Right renal pelvis (tissue), 4 donors: ENCODE measurements around the gene SLC36A4. TPM values are rescaled to one million over a fixed set of nuclear protein-coding genes. Genes with fewer than 3 reads are reported as not detected.
"Not testable (repeated sequence)": the region's sequence is repeated elsewhere in the genome, so short reads cannot be mapped to it uniquely, and the experiment has no call there.

Experiments
- DNase-seq, 4 donors: peaks; one replicate each; pipeline ENCODE4 v3.0.0-alpha.2; 2013; ENCODE audit warnings: low read depth in 4 of 4, low spot score in 3 of 4, missing footprints in 1 of 4
- polyA plus RNA-seq, 4 donors: library from polyadenylated mRNA; unstranded; fragments of 120-200 nt; gene quantifications; one replicate each; pipeline ENCODE4 v1.2.1, GENCODE V29; 2013; ENCODE audit not compliant: insufficient read length in 4 of 4

Gene SLC36A4
- polyA plus RNA-seq, 4 donors: 18.7 to 21.1 (median 20.8) TPM

DNA sequence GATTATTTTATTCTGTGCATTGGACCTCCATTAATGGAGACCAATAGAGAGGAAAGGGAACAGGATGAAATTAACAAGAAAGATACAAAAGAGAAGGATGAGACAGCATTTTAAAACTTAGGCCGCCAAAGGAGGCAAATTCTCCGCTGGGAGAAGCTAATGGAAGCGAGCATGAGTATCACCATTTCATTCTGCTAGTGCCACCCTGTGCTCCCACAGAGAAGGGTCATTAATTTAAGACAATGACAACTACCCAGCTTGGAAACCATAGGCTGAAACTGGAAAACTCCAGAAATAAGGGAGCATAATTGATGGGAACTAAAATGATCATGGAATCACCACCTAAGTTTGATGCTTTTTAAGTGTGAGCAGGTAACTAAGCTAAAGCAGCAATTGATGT is 69.2 kb downstream of the SLC36A4 start:
- no peak for DNase-seq

DNA sequence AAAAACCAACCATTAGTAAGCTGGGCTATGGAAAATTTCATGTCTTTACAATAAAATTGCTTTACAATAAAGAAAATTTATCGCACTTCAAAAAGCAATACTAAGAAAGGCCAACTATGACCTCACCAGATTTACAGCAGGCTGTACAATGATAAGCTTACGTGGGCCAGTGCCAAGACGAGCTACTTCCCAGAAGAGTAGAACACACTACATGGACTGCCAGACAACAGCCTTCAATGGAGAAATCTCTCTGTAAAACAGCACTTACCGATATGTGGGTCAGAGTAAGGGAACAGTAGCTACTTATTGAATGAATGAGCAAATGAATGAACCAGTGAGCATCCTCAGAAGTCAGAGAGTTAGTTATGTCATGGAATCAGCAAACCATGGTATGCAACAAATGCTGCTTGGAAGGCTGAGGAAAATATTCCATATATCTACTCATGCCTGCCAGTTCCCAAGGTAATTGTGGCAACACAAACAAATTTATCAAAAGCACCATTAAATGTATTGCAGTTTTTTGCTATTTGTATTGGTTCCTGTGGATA is 74.4 kb downstream of the SLC36A4 start:
- DNase-seq: no peak

DNA sequence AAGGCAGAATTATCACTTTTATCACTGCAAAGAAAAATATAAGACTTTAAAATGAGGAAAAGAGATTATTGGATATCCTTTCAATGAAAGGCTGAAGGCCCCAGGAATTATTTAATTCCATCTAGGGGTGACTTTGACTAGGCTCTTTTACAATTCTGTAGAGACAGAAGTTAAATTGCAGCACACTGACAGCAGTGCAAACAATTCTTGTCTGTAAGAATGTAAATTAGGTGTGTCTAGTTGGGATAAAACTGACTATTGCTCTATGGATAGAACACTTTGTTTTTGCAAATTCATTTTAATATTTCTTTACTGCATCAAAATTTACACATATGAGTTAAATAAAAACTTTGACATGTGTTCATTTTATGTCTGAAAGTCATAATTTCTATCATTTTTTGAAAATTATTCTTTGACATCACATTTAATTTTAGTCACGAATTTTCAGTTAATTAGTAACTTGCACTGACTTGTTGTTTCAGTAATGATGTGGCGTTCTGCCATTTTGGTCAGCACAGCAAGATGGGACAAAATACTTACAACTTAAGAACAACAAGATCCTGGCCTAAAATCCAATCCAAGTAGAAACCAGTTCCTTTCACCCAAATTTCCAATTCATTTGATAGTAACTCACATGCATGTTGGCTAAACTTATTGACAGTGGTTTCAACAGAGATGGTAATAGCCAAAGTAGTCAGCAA is 75.1 kb downstream of the SLC36A4 start:
- DNase-seq: no peak

DNA sequence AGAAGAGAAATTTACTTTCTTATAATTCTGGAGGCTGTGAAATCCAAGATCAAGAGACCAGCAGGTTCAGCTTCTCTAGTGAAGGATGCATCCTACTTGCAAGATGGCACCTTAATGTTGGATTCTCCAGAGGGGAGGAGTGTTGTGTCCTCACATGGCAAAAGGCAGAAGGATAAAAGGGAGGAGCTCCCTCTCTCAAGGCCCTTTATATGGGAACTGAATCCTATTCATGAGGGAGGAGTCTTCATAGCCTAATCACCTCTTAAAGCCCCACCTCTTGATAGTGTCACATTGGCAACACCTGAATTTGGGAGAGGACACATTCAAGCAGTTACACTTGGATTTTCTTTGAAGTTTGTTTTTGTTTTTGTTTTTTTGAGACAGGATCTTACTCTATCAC is 79.5 kb downstream of the SLC36A4 start:
- DNase-seq: no peak

- no peak for DNase-seq
Measured at GRCh38 chr11:93117565-93117964, 80.2 kb downstream of the SLC36A4 start.

DNA sequence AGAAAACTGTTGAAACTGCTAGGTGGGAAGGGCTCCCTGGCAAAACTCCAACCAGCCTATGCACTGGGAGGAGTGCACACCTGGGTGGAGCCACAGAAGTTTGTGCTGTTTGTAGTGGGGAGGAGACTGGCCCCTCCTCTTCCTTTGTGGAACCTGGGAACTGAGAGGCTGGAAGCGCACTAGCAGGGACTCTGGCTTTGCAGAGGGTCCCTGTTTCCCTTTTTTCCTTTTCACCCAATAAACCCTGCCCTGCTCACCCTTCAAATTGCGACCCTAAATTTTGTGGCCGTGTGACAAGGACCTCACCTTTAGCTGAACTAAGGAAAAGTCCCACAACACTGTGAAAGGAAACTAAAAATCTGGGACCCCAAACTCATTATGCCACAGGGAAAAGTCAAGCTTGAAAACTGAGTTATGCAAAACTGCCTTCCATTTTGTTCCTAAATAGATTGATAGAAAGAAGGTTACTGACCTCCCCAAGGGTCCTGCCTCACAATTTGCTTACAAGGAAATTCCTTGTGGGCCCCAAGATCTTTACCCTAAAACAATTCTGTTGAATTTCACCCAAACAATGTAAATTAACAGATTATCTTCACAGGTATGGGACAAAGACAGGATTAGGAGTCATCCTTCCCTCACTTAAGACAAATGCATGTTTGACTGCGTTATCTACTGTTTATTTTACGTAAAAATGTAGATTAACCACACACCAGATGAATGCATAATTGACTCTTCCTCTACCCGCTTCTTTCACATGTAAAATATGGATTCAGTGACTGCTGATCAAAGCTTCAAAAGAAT is 81.0 kb downstream of the SLC36A4 start:
- DNase-seq: no peak

- no peak for DNase-seq
Measured at GRCh38 chr11:93114304-93114703, 83.5 kb downstream of the SLC36A4 start.

DNA sequence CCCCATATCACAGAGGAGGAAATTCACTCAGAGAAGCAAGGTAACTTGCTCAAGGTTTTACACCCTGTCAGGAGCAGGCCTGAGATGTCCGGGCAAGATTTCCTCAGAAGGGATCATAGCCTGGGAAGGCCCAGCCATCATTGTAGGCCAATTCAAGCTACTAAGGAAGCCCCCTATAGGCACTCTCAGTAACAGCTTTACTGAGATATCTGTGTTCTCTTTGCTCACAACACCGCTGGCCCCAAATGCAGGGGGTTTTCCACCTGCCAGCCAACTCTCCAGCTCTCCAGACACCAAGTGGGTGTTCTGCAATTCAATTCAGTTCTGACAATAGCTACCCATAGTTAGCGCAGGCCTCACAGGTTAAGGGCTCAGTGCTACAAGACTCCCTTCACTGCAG is 84.0 kb downstream of the SLC36A4 start:
- DNase-seq: no peak

DNA sequence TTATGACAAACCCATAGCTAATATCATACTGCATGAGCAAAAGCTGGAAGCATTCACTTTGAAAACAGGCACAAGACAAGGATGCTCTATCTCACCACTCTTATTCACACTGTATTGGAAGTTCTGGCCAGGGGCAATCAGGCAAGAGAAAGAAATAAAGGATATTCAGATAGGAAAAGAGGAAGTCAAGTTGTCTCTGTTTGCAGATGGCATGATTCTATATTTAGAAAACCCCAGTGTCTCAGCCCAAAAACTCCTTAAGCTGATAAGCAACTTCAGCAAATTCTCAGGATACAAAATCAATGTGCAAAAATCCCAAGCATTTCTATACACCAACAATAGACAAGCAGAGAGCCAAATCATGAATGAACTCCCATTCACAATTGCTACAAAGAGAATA is 86.6 kb downstream of the SLC36A4 start:
- DNase-seq: not testable (repeated sequence)

DNA sequence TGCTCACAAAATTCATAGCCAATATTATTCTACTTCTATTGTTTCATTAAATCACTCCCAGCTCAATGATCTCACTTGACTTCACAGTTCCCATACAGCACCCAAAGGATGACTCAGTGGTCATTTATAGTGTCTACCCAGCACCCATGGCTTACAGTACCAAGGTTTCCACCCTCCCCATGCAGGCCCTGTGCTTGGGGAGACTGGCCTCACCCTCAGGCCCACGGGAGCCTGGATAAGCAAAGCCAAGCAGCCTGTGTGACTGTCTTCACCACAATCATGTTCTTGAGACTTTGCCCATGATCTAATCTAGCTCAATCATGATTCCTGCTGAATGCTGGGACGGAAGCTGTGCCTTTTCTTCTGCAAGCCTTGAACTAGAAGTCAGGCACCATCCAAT is 97.6 kb downstream of the SLC36A4 start:
- no peak for DNase-seq

DNA sequence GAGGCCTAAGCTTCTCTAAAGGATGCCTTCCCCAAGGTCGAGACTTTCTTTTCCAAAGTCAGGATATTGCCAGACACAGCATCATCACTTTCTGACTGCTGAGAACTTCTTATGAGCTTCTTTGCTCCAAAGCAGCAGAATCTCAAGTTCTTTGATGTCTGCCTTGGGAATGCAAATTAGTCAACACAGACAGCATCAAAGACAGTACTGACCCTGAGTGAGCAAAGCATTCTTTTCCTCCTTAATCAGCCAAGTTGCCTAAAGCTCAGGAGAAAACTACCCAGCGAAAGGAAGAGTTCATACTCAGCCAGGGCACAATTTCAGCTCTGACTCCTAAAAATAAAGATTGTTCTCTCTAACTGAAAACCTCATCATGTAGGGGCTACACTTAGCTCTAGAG is 98.0 kb downstream of the SLC36A4 start:
- DNase-seq: no peak

Other genes with a start within 250 kb of the SLC36A4 start
- not detected for gene MTNR1B, start 228.3 kb downstream of the SLC36A4 start, polyA plus RNA-seq
- gene DEUP1, start 132.8 kb upstream of the SLC36A4 start, polyA plus RNA-seq: 1 to 10 TPM in 3 of 4 donors, under 1 TPM in 1; 0.96 to 1.4 (median 1.3) TPM